NCI-H146 treated with DMSO at 0.1 percent for 48 hours (cell line): ENCODE measurements around the gene WFS1.

Experiments used
- DNase-seq: peaks from one replicate; lab custom pipeline; 2025; ENCODE audit not compliant: unreplicated experiment; lab: John Stamatoyannopoulos, UW

The WFS1 gene

DNA sequence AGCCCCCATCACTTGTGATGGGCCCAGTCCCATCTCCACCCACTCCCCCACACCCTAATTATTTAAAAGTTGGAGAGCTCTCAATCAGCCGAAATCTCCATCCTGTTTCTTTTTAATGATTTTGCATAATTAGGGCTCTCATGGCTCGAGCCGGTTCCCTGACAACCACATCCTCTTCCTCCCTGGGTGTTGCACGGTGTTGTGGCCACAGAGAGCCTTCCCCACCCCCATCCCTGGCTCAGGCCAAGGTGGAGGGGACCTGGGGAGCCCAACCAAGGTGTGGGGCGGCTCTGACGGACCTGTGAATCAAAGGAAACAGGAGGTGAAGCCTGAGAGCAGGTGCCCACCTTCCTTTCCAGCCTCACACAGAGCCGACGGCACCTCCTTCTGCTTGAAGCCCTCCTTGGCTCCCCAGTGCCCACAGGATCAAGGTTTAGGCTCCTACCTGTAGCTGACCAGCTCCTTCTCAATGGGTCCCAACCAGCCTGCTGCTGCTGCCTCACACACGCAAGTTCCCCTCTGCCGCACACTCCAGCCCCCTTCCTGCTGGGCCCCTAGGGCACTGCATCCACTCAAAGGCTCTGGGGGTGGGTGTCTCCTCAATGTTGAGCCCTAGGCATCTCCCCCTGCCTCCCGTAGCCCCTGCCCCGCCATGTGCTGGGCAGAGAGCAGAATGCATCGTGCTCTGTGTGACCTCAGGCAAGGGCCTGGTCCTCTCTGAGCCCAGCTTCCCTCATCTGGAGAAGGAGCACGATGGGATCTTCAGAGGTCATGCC, 68.7 kb downstream of the WFS1 start:
- no peak for DNase-seq

GRCh38 chr4:6338951-6339817, 69.5 kb downstream of the WFS1 start:
- no peak for DNase-seq

- no peak for DNase-seq
Observed at GRCh38 chr4:6339818-6340445, 70.3 kb downstream of the WFS1 start.

GRCh38 chr4:6340446-6341015, 70.9 kb downstream of the WFS1 start:
- DNase-seq, result no peak

GRCh38 chr4:6341696-6342095, 72.0 kb downstream of the WFS1 start:
- no peak for DNase-seq

- no peak for DNase-seq
Observed at GRCh38 chr4:6342530-6343293, 73.1 kb downstream of the WFS1 start.

GRCh38 chr4:6343939-6344408, 74.3 kb downstream of the WFS1 start:
- no peak for DNase-seq

- DNase-seq, result no peak
Observed at GRCh38 chr4:6345096-6345830, 75.6 kb downstream of the WFS1 start.

DNA sequence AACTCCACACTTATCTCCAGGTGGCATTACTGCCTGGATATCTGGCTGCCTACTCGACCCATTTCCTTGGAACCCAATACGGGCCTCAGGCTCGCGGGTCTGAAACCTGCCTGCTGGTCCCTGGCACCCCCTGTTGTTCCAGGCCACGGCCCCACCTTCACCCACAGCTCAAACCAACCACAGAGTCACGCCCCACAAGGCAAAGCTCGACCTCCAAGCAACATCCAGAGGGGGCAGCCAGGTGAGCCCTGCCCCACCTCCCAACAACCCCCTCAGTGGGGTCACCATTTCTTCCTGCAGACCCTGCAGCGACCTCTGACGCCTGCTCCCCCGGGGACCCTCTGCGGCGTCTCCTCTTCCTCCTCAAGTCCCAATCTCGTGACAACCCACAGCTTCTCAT, 76.2 kb downstream of the WFS1 start:
- no peak for DNase-seq

DNA sequence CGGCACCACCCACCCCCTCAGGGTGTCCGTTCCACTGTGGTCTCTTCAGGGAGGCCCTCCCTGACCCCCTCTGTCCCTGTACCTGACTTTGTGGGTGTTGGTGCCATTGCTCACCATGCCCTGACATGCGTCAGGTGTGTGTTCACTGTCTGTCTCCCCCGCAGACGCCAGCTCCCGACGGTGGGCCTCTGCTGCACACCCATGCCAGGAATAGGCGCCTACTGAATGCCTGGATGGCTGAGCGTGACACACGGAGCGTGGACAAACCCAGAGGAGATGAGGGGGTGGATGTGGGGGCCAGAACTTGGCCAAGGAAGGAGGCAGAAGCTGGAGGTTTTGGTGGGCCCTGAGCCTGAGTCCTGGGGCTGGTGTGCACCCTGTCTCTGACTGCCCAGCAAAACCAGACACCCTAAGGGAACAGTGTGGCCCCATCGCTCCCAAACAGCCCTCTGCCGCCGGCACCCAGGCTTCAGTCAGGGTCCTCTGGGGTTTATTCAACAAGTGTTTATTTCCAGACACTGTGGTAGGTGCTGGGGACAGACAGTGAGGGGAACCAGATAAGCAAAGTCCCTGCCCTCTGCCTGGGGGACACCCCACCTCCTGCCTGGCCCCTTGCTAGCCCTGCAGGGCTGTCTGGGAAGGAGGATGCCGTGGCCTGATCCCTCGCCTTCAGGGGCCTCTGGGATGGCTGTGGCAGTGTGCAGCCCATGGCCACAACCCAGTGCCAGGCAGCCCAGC, 76.9 kb downstream of the WFS1 start:
- DNase-seq, result no peak

- DNase-seq, result no peak
Observed at GRCh38 chr4:6347511-6348045, 77.9 kb downstream of the WFS1 start.

DNA sequence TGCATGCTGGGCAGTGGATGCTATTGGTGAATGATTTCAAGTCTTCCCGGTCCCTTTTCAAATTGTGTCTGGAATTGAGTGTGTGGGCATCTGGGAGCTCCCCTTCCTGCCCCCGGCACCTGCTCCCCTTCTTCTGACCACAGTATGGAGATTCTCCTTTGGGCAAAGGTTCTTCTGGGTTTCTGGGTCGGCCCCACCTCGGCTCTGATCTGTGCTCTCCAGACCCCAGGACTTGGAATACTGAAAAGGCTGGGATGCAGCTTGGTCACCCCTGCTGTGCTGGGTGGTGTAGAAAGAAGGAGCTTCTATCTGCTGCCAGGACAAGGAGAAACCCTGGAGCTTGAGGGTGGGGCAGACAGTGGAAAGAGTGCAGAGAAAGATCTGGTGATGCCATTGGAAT, 78.8 kb downstream of the WFS1 start:
- DNase-seq, result no peak

DNA sequence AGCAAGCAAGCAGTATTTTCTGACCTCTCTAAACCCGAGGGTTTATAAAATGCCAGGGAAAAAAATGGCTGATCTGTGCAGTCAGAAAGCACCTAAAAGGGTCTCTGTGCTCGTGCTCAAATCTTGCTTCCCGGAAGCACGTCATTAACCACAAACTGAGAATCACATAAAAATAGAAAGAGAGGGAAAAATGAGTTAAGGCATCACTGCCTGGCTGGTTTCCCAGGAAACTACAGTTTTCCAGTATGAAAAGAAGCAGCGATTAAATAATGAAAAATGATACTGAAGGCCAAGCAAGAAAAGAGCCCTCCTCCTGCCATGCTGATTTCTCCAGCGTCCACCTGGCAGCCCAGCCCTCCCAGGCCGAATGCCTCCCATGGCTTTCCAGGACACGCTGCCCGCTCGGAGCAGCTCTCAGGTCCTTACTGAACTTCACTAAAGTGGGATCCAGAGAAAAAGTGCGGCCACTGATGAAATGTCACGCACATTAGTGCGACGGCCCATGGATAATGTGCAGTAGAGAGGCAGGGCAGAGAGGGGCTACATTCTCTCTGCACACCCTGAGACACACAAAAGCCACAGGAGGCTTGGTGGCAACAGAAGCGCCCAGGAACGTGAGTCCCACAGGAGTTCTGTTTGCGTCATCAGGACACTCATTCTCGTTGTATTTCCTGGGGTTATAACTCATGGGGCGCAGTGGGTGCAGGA, 80.4 kb downstream of the WFS1 start:
- no peak for DNase-seq

DNA sequence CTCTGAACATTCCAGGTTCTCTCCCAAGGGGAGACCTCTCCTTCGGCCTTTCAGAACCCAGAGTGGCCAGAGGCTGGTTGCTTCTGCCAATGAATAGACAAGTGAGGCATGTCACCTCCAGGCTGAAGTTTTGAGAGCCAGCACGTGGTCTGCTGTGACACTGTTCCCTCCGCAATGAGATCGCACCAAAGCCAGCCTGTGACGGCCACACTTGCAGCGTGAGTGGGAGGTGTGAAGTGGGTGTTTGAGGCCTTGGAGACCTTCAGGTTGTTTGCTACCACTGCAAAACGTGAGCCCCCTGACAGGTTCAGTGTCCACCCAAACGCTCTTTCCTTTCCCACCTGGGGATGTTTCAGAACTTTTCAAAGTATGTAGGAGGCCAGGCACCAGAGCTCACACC, 81.0 kb downstream of the WFS1 start:
- no peak for DNase-seq

DNA sequence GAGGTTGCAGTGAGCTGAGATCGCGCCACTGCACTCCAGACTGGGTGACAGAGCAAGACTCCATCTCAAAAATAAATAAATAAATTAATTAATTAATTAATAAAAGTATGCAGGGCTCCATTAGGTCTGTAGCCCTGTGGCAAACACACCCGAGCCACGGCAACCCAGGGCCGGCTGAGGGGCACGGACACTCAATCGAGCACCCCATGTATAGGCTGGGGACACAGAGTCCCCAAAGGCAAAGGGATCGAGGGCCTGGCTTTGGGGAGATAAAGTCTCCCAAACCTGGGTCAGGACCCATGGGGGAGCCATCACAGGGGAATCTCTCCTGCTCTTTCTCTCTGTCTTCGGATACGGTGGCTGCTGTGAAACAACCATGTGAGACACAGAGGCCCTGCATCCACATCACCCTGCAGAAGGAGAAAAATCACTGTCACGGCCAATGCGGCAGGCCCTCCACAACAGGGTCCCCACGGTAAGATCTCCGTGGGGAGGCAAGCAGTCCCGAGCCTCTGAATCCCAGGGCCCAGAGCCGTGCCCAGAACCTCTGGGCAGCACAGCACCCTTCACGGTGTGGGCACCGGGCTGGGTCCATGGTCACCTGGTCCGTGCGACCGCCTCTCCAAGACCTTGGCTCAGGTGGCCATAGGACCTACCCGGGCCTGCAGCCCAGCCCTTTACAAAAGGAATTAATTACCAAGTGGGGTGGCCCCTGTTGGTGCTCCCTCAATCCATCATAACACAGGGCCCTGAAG, 81.8 kb downstream of the WFS1 start:
- DNase-seq, result no peak

GRCh38 chr4:6352031-6352692, 82.5 kb downstream of the WFS1 start:
- no peak for DNase-seq
